OCI-LY3 (cell line): ENCODE measurements around the gene TBCB.

Experiments used
- EZH2phosphoT487 ChIP-seq: fragments of 200-600 bp; shearing (Covaris generic); IDR thresholded peaks from 2 replicates; pipeline ENCODE4 v1.6.1; 2018; ENCODE audit warnings: antibody characterized with exemption, mixed run types, low read depth
- TF ChIP-seq, protein P1 (sequence below): fragments of 200-600, 300-600 bp; sonication (generic); IDR thresholded peaks from 2 replicates; pipeline ENCODE4 v1.5.1; 2014; ENCODE audit warnings: antibody characterized with exemption, low read length, low read depth

DNA sequence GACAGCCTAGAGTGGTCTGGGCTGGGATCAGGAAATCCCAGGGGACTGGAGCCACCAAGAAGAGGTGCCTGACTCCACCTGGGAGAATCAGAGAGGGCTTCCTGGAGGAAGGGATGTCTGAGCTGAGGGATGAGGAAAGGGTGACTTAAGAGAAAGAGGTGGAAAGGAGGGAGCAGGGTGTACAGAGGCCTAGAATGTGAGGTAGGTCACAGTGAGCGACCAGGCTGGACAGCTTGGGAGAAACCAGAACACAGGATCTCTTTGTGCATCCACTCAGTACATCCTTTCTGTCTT lies 1.0 kb downstream of the TBCB start:
- no peak for TF ChIP-seq EZH2phosphoT487
- TF ChIP-seq, protein P1, sequence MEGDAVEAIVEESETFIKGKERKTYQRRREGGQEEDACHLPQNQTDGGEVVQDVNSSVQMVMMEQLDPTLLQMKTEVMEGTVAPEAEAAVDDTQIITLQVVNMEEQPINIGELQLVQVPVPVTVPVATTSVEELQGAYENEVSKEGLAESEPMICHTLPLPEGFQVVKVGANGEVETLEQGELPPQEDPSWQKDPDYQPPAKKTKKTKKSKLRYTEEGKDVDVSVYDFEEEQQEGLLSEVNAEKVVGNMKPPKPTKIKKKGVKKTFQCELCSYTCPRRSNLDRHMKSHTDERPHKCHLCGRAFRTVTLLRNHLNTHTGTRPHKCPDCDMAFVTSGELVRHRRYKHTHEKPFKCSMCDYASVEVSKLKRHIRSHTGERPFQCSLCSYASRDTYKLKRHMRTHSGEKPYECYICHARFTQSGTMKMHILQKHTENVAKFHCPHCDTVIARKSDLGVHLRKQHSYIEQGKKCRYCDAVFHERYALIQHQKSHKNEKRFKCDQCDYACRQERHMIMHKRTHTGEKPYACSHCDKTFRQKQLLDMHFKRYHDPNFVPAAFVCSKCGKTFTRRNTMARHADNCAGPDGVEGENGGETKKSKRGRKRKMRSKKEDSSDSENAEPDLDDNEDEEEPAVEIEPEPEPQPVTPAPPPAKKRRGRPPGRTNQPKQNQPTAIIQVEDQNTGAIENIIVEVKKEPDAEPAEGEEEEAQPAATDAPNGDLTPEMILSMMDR = no peak
